Measurements from ENCODE around the gene SND1.
"Not testable (repeated sequence)": the region's sequence is repeated elsewhere in the genome, so short reads cannot be mapped to it uniquely, and the experiment has no call there.

GRCh38 chr7:127902753-127903152 is 250.8 kb downstream of the SND1 start:
- TF ChIP-seq POLR2A (IDR thresholded peaks at IDR 0.05); CTCF (IDR thresholded peaks at IDR 0.05); EP300 (IDR thresholded peaks at IDR 0.05; ENCODE audit: low read depth): not testable (repeated sequence)

Measured in transverse colon (tissue), 3 donors.